ENCODE data around the gene CFAP57. TPM values are rescaled to one million over a fixed set of nuclear protein-coding genes. Genes with fewer than 3 reads are reported as not detected.

The CFAP57 gene
- total and polyA plus RNA-seq, 2 of the 13 experiments (the other 11 are each of a cell fraction or from before 2014, with no cell fraction given), result 0.01 TPM; not detected in 1

DNA sequence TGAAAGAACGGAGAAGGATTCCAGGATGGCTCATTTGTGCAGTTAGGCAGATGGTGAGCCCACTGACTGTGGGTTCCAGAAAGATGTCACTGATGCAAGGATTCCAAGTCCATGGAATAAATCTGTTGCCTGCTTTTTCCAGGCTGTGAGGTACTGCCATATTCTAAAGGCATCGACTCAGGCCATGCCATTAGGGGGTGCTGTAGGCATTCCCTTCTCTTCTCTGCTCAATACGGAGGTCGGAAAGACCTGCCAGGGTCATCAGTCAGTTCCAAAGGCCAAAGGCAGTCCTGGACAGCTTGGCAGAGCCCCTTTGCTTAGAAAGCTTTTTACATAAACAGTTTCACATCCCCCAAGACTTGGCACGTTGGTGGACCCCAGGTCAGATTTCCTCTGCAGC is 66.0 kb downstream of the CFAP57 start (continued):
- TF ChIP-seq, protein P1, sequence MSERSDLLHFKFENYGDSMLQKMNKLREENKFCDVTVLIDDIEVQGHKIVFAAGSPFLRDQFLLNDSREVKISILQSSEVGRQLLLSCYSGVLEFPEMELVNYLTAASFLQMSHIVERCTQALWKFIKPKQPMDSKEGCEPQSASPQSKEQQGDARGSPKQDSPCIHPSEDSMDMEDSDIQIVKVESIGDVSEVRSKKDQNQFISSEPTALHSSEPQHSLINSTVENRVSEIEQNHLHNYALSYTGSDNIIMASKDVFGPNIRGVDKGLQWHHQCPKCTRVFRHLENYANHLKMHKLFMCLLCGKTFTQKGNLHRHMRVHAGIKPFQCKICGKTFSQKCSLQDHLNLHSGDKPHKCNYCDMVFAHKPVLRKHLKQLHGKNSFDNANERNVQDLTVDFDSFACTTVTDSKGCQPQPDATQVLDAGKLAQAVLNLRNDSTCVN (CRISPR knock-in tag; IDR thresholded peaks at IDR 0.05; ENCODE audit: borderline replicate concordance), result no peak
- 0 out of 2 replicates have a peak, but pooled peaks have one; percentile 34 for TF ChIP-seq FOXJ3 (CRISPR knock-in tag; IDR thresholded peaks at IDR 0.05; ENCODE audit: borderline replicate concordance)
- no peak for TF ChIP-seq BRD4 (CRISPR knock-in tag; IDR thresholded peaks at IDR 0.05)
- TF ChIP-seq, protein P2, sequence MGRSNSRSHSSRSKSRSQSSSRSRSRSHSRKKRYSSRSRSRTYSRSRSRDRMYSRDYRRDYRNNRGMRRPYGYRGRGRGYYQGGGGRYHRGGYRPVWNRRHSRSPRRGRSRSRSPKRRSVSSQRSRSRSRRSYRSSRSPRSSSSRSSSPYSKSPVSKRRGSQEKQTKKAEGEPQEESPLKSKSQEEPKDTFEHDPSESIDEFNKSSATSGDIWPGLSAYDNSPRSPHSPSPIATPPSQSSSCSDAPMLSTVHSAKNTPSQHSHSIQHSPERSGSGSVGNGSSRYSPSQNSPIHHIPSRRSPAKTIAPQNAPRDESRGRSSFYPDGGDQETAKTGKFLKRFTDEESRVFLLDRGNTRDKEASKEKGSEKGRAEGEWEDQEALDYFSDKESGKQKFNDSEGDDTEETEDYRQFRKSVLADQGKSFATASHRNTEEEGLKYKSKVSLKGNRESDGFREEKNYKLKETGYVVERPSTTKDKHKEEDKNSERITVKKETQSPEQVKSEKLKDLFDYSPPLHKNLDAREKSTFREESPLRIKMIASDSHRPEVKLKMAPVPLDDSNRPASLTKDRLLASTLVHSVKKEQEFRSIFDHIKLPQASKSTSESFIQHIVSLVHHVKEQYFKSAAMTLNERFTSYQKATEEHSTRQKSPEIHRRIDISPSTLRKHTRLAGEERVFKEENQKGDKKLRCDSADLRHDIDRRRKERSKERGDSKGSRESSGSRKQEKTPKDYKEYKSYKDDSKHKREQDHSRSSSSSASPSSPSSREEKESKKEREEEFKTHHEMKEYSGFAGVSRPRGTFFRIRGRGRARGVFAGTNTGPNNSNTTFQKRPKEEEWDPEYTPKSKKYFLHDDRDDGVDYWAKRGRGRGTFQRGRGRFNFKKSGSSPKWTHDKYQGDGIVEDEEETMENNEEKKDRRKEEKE (IDR thresholded peaks at IDR 0.05), result no peak
- TF ChIP-seq NR2F2 (IDR thresholded peaks at IDR 0.05; ENCODE audit: borderline replicate concordance, low read depth), result peak; percentile 53
- peak; percentile 35; the same call in 1 of the 2 replicates for TF ChIP-seq RXRA (CRISPR knock-in tag; IDR thresholded peaks at IDR 0.05)
- no peak for TF ChIP-seq GTF3A (CRISPR knock-in tag; conservative IDR thresholded peaks at IDR 0.05)
- TF ChIP-seq ZNF788 (CRISPR knock-in tag; IDR thresholded peaks at IDR 0.05; ENCODE audit: borderline replicate concordance), result 0 out of 2 replicates have a peak, but pooled peaks have one; percentile 27
- TF ChIP-seq RARG (CRISPR knock-in tag; IDR thresholded peaks at IDR 0.05; ENCODE audit: low read depth), result no peak
- peak; percentile 30; the same call in 1 of the 2 replicates for TF ChIP-seq CBX5 (CRISPR knock-in tag; IDR thresholded peaks at IDR 0.05; ENCODE audit: borderline replicate concordance)
- peak; percentile 48; the same call in 1 of the 2 replicates for TF ChIP-seq FOXA3 (CRISPR knock-in tag; IDR thresholded peaks at IDR 0.05)
- TF ChIP-seq RNF2 (conservative IDR thresholded peaks at IDR 0.05; ENCODE audit: low read depth), result no peak
- TF ChIP-seq RFX5 (IDR thresholded peaks at IDR 0.05; ENCODE audit: low read depth, low read length), result no peak
- peak; percentile 67; the same call in 1 of the 2 replicates for TF ChIP-seq ESRRA (CRISPR knock-in tag; IDR thresholded peaks at IDR 0.05; ENCODE audit: low read depth)
- no peak for TF ChIP-seq NFE2 (CRISPR knock-in tag; IDR thresholded peaks at IDR 0.05)
- 0 out of 2 replicates have a peak, but pooled peaks have one; percentile 33 for TF ChIP-seq ZNF124 (CRISPR knock-in tag; IDR thresholded peaks at IDR 0.05)
- TF ChIP-seq HMGA1 (CRISPR knock-in tag; conservative IDR thresholded peaks at IDR 0.05), result no peak
- TF ChIP-seq BHLHE40 (IDR thresholded peaks at IDR 0.05; ENCODE audit: low read length), result no peak
- TF ChIP-seq GATAD2A (CRISPR knock-in tag; IDR thresholded peaks at IDR 0.05), result peak; percentile 70
- TF ChIP-seq ISX (CRISPR knock-in tag; conservative IDR thresholded peaks at IDR 0.05), result no peak
- TF ChIP-seq ZNF264 (CRISPR knock-in tag; IDR thresholded peaks at IDR 0.05), result no peak
- TF ChIP-seq, protein P3, sequence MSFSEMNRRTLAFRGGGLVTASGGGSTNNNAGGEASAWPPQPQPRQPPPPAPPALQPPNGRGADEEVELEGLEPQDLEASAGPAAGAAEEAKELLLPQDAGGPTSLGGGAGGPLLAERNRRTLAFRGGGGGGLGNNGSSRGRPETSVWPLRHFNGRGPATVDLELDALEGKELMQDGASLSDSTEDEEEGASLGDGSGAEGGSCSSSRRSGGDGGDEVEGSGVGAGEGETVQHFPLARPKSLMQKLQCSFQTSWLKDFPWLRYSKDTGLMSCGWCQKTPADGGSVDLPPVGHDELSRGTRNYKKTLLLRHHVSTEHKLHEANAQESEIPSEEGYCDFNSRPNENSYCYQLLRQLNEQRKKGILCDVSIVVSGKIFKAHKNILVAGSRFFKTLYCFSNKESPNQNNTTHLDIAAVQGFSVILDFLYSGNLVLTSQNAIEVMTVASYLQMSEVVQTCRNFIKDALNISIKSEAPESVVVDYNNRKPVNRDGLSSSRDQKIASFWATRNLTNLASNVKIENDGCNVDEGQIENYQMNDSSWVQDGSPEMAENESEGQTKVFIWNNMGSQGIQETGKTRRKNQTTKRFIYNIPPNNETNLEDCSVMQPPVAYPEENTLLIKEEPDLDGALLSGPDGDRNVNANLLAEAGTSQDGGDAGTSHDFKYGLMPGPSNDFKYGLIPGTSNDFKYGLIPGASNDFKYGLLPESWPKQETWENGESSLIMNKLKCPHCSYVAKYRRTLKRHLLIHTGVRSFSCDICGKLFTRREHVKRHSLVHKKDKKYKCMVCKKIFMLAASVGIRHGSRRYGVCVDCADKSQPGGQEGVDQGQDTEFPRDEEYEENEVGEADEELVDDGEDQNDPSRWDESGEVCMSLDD (CRISPR knock-in tag; IDR thresholded peaks at IDR 0.05; ENCODE audit: borderline replicate concordance), result no peak
- TF ChIP-seq ARHGAP35 (CRISPR knock-in tag; IDR thresholded peaks at IDR 0.05; ENCODE audit: borderline replicate concordance), result no peak
- no peak for TF ChIP-seq NFKB2 (CRISPR knock-in tag; IDR thresholded peaks at IDR 0.05; ENCODE audit: borderline replicate concordance)
- TF ChIP-seq, protein P4, sequence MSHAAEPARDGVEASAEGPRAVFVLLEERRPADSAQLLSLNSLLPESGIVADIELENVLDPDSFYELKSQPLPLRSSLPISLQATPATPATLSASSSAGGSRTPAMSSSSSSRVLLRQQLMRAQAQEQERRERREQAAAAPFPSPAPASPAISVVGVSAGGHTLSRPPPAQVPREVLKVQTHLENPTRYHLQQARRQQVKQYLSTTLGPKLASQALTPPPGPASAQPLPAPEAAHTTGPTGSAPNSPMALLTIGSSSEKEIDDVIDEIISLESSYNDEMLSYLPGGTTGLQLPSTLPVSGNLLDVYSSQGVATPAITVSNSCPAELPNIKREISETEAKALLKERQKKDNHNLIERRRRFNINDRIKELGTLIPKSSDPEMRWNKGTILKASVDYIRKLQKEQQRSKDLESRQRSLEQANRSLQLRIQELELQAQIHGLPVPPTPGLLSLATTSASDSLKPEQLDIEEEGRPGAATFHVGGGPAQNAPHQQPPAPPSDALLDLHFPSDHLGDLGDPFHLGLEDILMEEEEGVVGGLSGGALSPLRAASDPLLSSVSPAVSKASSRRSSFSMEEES (CRISPR knock-in tag; IDR thresholded peaks at IDR 0.05), result 0 out of 2 replicates have a peak, but pooled peaks have one; percentile 18
